ENCODE results near the gene PLEKHA6.
A peak's percentile ranks its signal among the peaks of the same experiment; 100 is the strongest.

Gene PLEKHA6

GRCh38 chr1:204354579-204354978 lies 5.2 kb downstream of the PLEKHA6 start:
- DNase-seq, result no peak

DNA sequence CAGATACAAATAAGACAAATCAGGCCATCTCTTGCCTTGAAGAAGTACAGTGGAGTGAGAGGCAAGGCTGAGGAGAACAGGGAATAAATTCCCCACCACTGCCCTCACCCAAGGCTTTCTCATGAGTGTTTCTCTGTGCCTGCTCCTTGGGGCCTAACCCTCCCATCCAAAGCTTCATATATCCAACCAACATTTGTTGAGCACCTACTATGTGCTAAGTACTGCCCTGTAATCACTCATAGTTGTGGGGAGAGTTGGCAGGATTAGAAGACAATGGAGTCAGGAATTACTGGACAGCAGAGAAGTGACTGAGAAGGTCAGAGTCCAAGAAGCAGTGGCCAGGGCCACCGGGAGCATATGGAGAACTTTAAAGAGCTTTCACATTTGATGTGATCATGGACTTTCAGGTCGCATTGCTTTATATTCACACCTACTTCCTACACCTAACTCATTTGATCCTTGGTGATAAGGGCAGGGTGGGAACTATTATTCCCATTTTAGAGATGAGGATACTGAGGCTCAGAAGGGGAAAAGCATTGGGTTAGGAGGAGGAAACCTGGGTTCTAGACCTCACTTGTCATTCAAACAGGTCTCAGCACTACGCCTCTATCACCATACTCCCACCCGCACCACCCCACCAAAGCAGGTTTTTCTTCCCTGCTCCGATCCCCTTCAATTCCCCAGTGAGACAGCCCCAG lies 6.4 kb downstream of the PLEKHA6 start:
- DNase-seq, result no peak

- DNase-seq, result peak; percentile 39
Measured at GRCh38 chr1:204350857-204351573, 8.7 kb downstream of the PLEKHA6 start.

DNA sequence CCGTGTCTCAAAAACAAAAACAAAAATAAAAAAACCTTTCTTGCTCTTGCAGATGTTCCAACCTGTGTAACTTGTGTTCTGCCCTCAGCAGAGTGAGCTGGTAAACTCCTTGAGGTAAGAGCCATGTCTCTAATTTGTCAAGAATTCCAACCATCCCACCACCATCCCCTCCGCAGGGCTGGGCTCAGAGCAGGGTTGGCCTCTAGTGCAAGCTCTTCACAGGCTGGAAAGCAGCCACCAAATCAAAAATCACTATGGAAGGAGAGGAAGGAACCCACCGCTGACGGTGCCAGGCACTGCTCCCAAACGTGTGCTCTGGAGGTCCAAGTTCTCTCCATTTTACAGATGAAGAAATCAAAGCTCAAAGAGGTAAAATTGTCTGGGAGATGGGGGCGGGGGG lies 9.4 kb downstream of the PLEKHA6 start:
- no peak for DNase-seq

DNA sequence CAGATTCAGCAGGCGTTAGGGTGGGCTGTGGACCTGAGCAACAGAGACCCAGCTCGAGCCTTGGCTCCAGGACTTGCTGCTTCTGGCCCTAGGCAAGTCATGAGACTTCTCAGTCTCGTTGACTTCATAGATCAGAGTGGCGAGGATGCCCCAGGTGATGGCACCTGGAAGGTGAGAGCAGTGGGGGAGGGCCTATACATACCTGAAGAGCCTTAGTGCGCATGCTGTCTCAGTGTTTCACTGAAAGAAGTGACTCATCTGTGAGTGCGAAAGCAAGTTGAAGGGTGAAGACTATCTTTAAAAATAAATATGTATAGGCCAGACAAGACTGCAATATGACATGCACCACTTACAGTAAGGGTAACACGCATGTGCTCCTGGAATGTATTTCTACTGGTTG lies 10.1 kb downstream of the PLEKHA6 start:
- no peak for DNase-seq

GRCh38 chr1:204348722-204349121 lies 11.0 kb downstream of the PLEKHA6 start:
- no peak for DNase-seq

DNA sequence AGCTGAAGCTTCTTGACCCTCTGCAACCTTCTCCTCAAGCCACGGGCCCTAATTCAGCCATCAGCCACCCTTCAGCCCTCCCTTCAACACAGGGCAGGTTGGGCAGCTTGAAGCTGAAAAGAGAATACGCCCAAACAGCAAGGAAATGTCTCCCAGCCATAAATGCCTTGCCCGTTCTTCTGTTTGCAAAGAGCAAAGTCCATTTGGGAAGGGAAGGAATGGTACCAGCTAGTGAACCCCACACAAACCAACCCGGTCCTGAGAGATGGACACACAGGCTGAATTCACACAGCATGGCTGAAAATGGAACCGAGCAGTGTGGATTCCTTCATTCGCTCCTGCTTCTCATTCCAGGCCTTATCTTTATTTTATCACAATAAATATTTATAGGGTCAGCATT lies 11.5 kb downstream of the PLEKHA6 start:
- no peak for DNase-seq

DNA sequence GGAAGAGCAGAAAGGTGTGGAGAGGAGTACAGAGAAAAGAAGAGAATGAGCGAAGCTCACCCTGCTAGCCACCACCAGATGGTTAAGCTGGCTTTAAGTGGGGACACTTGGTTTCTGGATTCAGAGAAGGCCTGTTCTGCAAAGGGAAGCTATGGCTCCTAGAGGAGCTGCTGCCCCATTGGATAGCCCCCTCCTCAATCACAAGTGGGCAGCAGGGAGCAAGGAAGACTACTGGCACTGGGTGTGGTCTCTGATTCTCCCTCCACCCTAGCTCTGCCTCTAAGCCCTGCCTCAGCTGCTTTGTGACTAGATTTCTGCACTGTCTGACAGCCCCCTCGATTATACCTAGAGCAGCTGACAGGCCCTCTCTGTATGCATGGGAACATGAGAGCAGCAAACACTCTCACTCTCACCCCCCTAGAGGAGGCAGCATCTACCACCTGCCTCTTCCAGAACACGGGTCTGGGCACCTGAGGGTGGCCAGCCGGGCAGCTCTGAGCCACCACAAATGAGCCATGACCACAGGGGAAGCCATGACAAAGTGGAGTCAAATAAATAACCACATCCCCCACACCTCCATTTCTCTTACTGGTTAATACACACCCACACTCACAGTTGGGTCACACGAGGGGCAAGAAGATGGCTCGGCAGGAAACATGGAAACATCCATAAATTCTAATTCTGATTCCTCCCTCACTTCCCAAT lies 13.6 kb downstream of the PLEKHA6 start:
- no peak for DNase-seq

- DNase-seq, result no peak
Measured at GRCh38 chr1:204345438-204345841, 14.3 kb downstream of the PLEKHA6 start.

- no peak for DNase-seq
Measured at GRCh38 chr1:204344665-204345355, 14.9 kb downstream of the PLEKHA6 start.

DNA sequence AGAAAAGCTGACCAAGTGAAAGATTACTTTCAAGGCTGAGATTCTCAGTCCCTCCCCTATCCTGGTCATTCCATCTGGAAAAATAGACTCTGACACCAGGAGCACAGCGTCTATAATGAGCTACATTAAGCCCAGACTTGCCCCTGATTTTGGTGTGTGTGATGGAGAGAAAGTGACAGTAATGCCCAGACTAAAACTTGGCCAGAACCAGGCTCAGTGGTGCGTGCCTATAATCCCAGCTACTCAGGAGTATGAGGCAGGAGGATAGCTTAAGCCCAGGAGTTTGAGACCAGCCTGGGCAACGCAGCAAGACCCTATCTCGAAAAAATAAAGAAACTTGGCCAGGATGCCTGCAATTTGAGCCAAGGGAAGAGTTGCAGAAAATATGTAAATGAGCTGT lies 15.9 kb downstream of the PLEKHA6 start:
- no peak for DNase-seq

DNA sequence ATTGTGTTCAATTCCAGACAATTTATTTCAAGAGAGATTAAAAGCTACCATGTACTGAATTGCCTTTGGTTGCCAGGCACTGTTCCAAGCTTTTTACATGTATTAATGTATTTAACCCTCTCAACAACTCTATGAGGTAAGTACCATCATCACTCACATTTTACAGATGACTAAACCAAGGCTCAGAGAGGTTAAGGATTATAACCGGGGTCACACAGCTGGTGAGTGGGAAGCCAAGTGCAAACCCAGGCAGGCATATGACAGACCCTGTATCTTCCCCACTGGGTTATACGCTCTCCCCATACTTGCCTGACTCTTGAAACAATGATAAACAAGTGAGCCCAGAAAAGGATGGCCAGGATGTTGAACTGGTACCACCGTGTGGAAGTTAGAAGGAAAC lies 16.5 kb downstream of the PLEKHA6 start:
- DNase-seq, result no peak

- DNase-seq, result no peak
Measured at GRCh38 chr1:204342310-204342709, 17.4 kb downstream of the PLEKHA6 start.

DNA sequence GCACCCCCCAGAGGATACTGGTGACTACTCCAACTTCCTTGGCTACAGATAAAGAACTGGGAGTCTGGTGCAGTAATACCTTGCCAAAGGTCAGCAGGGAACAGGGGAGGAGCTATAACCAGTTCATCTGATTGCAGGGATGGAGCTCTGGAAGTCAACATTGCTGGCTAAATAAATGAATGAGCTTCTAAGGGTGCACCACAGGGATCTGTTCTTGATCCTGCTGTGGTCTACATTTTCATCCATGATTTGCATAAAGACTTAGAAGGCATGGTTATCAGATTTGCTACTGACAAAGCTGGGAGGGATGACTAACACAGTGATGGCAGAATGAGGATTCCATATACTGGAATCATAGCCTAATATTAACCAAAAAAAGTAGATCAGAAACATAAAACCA lies 18.3 kb downstream of the PLEKHA6 start:
- no peak for DNase-seq

DNA sequence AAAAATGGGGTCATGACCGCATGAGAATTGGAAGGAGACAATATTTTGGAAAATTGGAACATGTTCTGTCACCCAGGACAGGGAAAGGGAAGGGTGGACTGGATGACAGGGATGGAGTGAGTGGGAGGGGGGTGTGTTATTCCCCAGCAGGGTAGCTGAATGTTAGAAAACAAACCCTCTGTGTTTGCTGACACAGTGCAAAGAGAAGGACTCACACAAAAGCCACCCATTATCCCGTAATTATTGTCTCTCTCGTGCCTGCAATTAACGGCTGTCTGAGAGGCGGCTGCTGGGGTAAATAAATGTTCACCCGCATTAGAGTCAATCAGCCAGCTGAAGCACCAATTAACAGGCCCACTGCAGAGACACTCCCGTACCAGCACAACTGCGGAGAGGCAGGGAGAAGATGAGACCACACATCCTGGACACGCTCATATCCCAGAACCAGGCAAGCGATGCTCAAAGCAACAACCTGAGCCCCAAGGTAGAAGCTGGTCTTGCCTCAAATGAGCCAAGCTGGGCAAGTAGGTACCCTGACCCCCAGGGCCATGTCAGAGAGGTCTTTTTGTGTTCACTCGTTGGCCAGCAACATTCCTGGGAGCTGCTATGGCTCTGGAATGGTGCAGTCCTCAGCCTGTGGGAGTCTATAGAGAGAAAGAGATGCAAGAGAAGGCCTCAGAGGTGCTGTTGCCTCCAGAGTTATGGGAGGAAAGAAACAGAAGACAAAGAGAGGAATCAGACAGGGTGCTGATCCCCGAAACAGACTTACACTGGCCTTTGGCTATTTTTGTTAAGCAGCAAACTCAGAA lies 19.4 kb downstream of the PLEKHA6 start:
- no peak for DNase-seq

GRCh38 chr1:204339541-204339940 lies 20.2 kb downstream of the PLEKHA6 start:
- DNase-seq, result no peak

- no peak for DNase-seq
Measured at GRCh38 chr1:204338997-204339396, 20.7 kb downstream of the PLEKHA6 start.

DNA sequence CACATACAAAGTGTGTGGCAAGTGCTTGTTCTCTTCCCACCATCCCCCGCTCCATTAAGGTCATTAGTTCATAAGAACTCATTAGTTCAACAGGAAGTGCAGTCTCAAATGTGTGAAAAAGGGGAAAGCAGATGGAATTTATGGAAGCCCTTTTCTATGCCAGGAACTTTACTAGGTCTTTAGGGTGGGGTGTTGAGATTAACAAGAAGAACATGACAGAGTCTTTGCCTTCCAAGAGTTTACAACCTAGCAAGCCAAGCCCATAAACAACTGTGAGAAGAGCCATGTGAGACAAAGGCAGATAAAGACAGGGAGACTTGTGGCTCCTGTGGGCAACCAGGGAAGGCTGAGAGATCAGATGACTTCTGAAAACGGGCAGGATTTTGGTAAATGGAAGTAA lies 21.4 kb downstream of the PLEKHA6 start:
- DNase-seq, result no peak

DNA sequence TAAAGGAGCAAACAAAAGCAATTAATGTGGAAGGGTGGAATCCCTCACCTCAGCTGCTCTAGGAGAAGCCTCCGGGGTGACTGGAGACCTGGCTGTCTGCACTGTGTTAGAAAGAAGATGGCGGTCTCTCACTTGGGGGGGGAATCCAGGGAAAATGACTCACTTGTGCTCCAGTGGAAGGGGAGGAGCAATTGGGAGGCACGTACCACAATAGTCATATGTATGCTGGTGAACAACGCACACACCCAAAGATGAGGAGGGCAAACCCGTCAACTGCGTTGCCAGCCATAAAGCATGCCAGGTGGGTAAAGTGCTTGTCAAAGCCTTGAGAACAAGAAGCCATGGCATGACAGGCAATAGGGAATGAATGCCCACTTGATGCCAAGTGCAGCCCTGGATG lies 22.1 kb downstream of the PLEKHA6 start:
- DNase-seq, result no peak

DNA sequence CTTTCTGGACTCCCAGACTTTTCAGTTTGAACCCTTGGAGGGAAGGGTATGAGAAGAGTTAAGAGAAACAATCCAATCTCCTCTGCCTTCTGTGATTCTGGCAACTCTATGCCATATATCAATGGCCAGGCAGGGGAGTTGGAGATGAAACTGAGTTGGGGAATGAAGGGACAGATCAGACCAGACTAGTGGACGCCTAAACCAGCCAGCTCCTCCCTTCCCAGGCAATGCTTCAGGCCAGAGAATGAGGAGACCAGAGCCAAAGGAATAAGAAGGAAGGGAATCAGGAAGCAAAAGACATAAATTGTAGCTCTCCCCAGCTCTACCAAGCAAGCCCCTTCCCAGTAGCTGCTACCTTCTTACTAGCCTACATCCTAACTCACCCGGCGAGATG lies 22.7 kb downstream of the PLEKHA6 start:
- DNase-seq, result no peak

- no peak for DNase-seq
Measured at GRCh38 chr1:204336421-204337035, 23.2 kb downstream of the PLEKHA6 start.

- DNase-seq, result no peak
Measured at GRCh38 chr1:204335533-204335932, 24.2 kb downstream of the PLEKHA6 start.

Measured in DMS53 (cell line).